HG02642 (cell line): ENCODE results near the gene MTCL3.
A peak's percentile ranks its signal among the peaks of the same experiment; 100 is the strongest.

Source experiments
- ATAC-seq: cut with Tn5 transposase; IDR thresholded peaks from one replicate; pipeline ENCODE4 v1.9.1; 2021; ENCODE audit warnings: mild to moderate bottlenecking; ENCODE audit not compliant: unreplicated experiment, poor library complexity

Gene MTCL3

DNA sequence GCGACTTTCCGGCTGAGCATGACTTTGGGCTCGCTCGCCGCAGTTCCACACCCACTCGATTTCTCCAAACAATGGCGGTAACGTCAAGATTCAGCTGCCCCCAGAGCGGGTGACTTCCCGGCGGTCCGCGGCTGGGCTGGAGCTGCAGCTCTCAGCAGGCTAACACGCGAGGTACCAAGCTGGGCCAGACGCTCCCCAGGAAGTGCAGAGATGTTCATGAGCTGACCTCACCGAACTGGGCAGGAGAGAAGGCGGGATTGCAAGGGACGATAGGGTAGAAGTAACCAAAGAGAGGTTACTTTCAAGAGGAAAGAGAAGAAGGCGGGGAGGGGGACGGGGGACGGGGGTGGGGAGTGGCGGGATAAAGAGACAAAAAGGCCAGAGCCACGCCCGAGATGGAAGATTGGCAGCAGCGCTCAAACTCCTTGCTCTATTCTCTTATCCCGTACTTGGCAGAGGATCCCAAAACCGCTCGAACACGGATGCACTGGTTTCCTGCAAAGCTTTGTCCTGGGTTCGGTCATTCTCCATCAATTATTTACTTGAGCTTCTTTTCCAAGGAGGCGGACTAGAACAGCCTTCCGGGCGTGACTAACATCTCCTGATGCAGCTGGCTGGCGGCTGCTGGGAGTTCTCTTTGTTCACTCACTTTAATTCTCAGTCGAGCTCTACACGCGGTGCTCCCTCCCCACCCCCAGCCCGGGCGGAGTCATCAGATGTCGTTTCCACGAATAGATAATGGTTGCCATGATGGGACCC lies at the start of gene MTCL3:
Gene MTCL3 (minus strand): TSS at position 626 of the 759 bp plus-strand sequence.
- no peak for ATAC-seq

DNA sequence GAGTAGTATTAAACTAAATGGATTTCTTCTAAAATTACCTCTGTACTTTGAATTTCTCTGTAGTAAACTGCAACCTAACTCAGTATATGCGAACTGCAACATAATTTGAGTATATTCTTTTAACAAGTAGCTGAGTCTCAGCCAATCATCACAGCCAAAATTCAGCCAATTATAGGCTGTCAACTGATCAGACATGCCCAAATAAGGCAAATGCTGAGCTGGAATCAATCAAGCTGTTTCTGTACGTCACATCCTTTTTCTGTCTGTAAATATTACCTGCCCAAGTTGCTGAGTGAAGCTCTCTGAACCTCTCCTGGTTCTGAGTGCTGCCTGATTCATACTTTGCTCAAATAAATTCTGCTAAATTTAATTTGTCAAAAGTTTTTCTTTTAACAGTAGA lies 48.3 kb upstream of the MTCL3 start:
- no peak for ATAC-seq

DNA sequence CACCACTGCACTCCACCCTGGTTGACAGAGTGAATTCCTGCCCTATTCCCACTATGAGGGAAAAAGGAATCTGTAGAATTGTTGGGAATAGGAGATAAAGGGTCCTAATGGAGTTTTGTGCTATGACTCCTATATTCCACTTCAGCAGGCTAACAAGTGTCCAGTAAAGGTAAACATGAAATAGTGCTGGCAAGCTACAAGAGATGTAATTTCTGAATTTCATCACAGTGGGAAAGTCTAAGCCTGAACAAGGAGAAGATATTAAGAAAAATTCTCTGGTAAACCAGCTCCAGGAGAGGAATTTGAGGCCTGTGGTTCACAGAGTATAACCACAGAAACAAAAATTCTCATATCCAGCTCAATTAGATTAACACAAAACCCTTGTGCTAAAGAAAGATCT lies 47.5 kb upstream of the MTCL3 start:
- ATAC-seq: no peak

DNA sequence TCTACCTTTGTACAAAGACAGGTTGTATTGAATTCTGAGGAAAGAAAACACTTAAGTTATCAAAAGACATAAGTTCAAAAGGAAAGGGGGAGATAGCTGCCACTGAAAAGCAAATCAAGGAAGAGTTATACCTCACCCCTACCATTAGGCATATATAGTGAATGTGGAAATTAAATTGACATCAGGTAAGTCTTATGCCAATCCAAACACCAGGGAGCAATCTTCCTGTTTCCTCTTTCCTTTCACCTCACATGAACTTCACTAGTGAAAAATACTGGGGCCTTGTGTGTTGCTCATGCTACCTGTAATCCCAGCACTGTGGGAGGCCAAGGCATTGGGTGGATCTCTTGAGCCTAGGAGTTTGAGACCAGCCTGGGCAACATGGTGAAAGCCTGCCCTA lies 47.0 kb upstream of the MTCL3 start:
- no peak for ATAC-seq

DNA sequence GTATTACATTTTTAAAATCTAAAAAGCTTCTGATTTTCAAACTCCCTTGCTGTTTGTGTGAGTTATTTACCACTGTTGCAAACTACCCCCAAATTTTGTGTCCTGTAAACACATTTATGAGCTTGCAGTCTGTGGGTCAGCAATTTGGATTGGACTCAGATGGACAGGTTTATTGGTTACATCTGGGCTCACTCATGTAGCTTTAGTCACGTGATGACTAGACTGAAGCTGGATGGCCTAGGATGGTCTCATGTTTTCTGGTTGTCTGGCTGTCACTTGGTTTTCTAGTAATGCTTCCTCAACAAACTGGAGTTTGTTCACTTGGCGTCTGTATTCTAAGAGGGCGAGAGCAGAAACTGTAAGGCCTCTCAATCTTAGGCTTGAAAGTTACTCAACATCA lies 45.6 kb upstream of the MTCL3 start:
- ATAC-seq: no peak

DNA sequence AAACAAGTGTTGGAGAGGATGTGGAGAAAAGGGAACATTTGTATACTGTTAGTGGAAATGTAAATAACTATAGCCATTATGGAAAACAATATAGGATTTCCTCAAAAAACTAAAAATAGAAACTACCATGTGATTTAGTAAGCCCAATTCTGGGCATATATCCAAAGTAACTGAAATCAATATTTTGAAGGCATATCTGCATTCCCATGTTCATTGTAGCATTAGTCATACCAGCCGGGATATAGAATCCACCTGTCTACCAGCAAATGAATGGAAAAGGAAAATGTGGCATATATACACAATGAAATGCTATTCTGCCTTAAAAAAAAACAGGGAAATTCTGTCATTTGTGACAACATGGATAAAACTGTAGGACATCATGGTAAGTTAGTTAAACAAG lies 42.5 kb upstream of the MTCL3 start:
- no peak for ATAC-seq

DNA sequence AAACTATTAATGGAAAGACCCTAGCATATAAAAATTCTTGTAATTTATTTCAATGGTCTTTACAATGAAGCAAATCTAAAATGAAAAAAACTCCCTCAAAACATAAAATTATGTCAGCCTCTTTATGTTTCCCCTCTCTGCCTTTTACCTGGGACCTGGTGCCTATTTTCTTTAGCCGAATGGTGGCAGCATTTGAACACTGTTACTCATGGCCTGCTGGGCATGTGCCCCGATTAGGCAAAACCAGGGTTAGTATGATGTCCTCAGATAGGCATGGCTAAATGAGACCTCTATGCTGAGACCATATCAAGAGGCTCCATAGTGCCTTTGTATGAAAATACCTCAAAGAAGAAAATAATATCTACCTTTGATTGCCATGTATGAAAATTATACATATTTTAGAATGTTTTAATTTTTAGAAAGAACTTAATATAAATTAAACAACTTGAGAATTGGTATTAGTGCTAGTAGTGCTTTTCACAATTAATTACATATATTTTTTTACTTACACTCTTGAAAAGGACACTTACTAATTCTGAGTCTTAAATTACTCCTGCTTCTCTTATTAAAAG lies 35.4 kb upstream of the MTCL3 start:
- ATAC-seq: peak; percentile 68

DNA sequence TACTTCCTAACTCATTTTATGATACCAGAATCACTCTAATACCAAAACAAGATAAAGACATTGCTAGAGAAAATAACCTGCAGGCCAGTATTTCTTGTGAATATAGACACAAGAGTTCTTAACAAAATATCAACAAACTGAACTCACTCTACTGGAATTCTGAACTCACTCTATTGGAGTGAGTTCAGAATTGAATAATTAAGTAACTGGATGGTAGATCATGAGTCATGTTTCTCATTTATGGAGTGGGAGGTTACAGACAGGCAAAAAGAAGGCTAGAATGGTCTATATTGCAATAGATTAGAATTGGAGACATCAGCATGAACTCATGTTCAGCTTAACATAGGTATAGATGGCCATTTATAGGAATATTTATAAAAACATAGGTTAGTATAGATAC lies 31.3 kb upstream of the MTCL3 start:
- ATAC-seq: no peak

DNA sequence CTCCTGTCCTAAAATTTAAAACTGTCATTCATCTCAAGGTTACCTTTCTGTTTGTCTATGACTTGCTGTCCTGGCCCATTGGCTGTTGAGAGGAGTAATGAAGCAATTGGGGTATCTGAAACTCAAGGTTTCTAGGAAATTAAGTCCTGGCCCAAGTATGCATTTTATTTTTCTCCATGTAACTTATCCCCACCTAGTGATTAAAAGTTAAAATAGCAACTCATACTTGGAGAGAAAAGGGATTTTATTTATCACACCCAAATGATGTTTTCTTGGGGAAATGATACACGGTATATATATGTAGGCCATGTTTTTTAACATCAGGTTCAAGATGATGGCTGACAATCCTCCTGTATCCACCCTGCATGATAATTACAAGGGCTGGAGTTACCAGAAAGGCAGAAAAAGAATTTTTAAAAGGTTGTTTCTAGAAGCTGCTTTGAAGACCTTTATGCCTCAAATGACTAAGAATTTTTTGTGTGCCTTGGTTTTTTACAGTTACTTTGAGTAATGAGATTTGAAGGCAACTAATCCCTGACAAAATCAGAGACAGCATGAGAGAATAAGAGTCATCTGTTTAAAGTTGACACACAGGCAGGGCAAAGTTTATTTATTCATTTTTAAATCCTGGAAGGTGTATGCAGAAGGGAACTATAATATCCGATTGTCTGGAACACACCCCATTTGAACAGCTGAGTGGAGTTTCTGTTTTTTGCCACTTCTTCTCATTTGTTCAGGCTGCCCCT lies 28.9 kb upstream of the MTCL3 start:
- no peak for ATAC-seq

DNA sequence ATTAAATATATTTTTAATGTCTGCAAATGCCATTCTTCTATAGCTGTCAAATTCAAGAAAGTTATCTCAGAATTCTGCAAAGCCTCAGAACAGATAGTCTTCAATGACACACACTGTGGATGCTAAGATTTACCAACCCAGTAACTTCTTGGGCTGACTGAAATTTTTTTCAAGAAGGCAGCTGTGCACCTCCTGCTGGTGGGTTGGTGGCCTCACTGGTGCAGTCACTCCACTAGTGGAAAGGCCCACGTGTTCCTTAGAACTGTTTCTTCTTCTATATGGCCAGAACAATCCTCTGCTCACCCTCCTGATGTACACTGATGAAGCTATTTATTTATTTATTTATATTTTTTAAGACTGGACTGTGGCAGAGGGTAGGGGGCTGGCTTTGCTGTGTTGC lies 28.1 kb upstream of the MTCL3 start:
- no peak for ATAC-seq

DNA sequence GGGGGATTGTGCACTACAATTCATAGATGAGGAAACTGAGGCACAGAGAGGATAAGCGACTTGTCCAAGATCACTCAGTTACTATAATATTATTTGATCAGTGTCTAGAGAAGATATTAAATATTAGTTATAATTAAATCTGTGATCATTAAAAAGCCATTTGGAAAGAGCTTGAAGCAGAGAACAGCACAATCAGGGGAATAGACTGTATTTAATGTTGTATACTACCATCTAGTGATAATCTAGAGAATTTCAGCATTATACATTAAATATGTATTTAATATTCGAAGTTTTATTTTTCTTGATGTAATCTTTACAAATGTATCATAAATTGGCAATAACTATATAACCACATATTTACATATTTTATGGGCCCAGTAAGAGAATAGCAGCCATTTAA lies 20.1 kb upstream of the MTCL3 start:
- no peak for ATAC-seq

DNA sequence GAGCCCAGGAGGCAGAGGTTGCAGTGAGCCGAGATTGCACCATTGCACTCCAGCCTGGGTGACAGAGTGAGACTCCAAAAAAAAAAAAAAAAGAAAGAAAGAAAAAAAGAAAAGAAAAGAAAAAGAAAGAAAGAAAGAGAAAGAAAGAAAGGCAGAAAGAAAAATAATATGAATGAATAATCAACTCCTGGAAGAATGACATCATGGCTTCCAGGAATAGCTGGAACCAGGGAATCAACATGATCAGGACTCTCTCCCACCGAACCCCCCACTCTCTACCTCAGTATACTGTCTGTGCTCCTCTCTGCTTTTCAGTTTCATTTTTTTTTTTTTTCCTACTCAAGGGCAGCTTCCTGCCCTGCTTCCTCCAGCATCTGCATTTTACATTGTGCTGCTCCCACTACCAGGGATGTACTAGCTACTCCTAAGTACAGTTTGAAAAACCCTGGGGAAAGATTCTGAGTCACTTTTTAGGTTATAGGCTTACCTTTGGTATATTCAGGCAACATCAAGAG lies 19.7 kb upstream of the MTCL3 start:
- no peak for ATAC-seq

DNA sequence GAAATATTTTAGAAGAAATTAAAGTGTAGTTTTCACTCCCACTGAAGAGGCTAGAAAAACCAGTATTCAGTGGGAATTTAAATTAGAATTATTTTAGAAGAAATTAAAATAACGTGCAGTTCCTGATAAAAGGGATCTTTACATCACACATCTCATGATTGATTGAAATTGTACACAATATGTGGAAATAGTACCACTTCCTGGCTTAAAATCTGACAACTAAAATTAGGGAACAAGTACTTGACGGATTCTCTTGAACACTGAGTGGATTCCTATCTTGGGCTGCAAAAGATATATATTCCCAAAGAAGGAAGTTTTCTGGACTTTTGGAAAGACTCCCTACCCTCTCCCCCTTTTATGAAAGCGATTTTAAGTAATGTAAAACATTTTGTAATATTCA lies 14.6 kb upstream of the MTCL3 start:
- no peak for ATAC-seq

DNA sequence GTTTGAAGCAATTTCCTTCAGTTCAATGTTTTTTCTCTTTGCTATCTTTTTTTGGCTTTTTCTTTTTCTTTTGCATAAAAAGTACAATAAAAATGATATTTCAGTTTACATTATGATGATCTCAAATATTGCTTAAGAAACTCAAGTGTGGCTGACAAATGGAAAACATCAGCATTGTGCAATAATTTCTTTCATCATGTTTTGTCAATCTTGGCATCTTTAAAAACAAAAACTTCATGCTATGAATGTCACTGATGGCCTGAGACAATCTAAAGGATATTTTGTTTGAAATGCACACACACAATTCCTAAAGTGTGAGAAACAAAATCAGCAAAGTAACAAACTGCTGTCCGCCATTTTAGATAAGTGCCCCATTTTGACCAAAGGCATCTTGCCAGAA lies 13.9 kb upstream of the MTCL3 start:
- no peak for ATAC-seq

DNA sequence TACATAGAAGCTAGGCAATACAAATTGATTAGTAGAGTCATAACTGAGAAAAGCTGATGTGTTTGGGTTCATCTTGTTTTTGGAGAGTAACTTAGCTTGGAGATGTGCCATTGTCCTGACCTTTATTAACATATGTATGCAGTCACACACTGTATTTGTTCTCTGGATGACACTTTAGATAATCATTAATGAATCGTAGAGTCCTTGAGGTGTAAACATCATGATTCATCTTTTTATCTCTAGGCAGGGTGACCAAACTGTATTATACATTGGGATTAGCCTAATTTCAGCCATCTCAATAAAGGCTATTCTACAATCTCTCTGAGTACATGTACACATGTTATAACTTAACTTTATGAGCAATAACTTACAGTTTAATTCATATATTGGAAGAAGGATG lies 3.6 kb upstream of the MTCL3 start:
- no peak for ATAC-seq

DNA sequence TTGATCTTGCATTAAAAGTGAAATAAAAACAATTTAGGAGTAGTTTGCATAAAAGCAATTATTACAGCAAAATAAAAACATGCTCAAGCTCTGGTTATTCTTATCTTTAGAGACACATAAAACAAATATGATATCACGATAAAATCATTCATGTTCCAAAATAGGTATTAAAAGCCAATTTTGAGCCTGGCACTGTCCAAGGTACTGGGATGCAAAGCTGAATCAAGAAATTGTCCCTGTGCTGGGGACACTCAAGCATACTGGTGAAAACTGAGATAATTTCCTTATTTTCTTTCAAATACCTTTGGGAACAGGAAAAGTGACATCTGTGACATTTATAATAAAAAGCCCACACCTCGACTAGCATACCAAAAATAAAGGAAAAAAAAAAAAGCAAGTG lies 931 bp upstream of the MTCL3 start:
- no peak for ATAC-seq

DNA sequence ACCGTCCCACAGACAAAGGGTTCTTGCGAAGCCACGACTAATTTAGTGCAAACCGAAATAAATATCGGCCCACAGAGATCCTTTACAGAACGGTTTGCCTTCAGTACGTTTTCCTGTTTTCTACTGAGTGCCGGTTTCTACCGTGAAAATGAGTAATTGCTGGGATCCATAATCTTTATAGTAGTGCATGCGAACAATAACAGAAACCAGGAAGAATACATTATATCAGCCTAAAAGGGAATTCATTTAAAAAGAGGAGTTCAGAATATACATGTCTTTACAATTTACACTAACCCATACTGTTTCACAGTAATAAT lies 292 bp upstream of the MTCL3 start:
- no peak for ATAC-seq

DNA sequence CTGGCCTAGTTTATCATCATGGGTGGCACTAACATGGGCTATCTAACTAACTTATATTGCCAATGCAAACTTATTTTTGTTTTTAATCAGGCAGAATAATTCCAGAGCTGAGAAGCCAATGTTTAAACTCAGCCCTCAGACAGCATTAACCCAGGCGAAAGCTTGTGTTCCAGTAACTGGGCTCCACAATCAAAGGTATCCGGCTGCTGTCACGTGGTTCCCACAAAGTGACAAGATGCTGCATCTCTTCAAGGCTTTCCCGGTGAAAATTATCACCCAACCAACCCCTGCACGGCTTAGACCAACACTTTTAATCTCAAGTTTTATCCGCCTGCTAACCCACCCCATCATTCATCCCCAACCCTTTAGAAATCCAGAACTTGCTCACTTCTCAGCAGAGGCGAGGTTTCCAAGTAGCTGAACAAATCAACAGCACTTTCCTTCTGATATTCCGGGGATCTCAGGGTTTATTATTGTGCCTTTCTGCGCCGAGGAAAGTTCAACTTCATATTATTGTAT lies 885 bp downstream of the MTCL3 start:
- ATAC-seq: no peak

DNA sequence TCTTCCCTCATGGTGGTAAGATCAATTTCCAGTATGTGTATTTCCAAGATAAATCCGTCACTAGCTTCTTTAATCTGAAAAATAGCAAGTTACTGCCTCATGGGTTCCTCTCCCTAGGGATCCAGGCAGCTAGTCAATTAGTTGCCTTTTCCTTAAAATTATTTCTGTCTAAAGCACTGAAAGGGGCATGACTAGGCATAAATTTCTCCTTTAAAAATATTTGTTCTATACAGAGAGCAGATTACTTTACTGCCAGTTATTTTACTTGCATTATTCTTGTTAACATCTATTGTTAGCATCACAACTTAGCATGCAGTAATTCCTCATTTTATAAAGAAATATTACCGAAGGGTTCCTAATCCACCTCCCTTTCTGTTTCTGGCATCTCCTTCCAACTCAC lies 1.4 kb downstream of the MTCL3 start:
- no peak for ATAC-seq

DNA sequence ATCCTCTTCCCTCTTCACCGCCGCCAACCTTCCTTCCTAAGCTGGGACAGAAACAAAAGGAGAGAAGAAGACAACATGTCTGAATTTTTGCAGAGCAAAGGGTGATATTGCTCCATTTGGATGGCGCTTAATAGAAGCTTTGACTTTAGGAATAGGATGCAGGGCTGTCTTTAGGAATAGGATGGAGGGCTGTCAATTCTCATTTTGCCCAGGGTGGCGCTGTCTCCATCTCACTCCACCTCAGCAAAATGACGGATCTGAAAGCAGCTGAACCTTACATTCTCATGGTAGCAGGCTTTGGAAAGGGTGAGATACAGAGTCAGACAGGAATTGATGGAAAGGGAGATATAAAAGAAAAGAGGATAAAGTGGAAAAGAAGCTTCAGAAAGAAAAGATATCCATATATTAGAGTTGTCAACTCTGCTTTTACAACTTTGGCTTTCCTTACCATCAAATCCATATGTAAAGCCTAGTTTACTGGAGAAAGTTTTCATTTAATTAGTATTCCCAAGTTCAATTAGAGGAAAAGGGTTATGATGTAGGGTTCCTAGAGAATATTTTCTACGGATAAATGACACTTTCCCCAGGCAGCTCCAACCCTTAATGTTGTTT lies 2.4 kb downstream of the MTCL3 start:
- ATAC-seq: peak; percentile 69
